Endothelial cell of umbilical vein (primary cell): ENCODE data around the gene NLGN1. TPM values are rescaled to one million over a fixed set of nuclear protein-coding genes. Genes with fewer than 3 reads are reported as not detected.

Experiments used
- BruUV-seq: library from RNA; stranded (reverse); fragments of 400-500 nt; replicated peaks from 2 replicates; lab custom pipeline; 2021; lab: Mats Ljungman, UMichigan
- CTCF ChIA-PET: fragments of 300-600, 350-600 bp; sonication (Branson Sonifier 250); formaldehyde crosslinking; loops from one replicate; lab custom pipeline; 2021; ENCODE audit warnings: antibody characterized with exemption, inconsistent platforms; lab: Charles Lee
- POLR2A ChIA-PET: fragments of 300-600, 350-600 bp; sonication (Branson Sonifier 250); formaldehyde crosslinking; loops from one replicate; lab custom pipeline; 2021; ENCODE audit warnings: antibody characterized with exemption, inconsistent platforms; lab: Charles Lee
- DNase-seq: peaks from one replicate; pipeline ENCODE4 v3.0.0-alpha.2; 2011; ENCODE audit warnings: low read depth, low spot score
- FAIRE-seq: peaks from 2 replicates; lab custom pipeline; 2011; peaks lifted over from hg19 to GRCh38; lab: Jason Lieb, UNC
- H2AFZ ChIP-seq: 2 replicates; pipeline ENCODE4 v1.6.0; 2012; ENCODE audit warnings: low read depth, low read length, control low read depth, inconsistent platforms
- H3K27ac ChIP-seq: 2 replicates; pipeline ENCODE4 v1.5.1; 2011; ENCODE audit warnings: low read depth, mild to moderate bottlenecking, control low read depth, low read length, moderate library complexity; ENCODE audit not compliant: insufficient read depth
- H3K27me3 ChIP-seq, 2 experiments: 2 replicates each; pipeline versions ENCODE4 v1.6.0 to v1.6.1; 2011; ENCODE audit warnings: low read length in 2 of 2, mixed read lengths in 1 of 2; ENCODE audit not compliant: control insufficient read depth in 2 of 2, insufficient read depth in 2 of 2
- H3K36me3 ChIP-seq, 2 experiments: 2 replicates in 1 of 2; 3 replicates in 1 of 2; pipeline ENCODE4 v1.5.1; 2011; ENCODE audit warnings: low read length in 2 of 2, mild to moderate bottlenecking in 1 of 2, moderate library complexity in 1 of 2; ENCODE audit not compliant: control insufficient read depth in 2 of 2, insufficient read depth in 2 of 2; ENCODE audit errors: extremely low read depth in 1 of 2
- H3K4me1 ChIP-seq: 3 replicates; pipeline ENCODE4 v1.5.1; 2011; ENCODE audit warnings: mild to moderate bottlenecking, low read length; ENCODE audit not compliant: control insufficient read depth, insufficient read depth; ENCODE audit errors: extremely low read depth
- H3K4me2 ChIP-seq: 2 replicates; pipeline ENCODE4 v1.6.1; 2011; ENCODE audit warnings: low read length, control low read depth, mixed read lengths; ENCODE audit not compliant: insufficient read depth
- H3K4me3 ChIP-seq, 3 experiments: fragments of 200-600 bp in 1 of 3; sonication (generic), shearing (Covaris generic) in 1 of 3; replicated peaks in 1 of 3; 2 replicates each; pipeline ENCODE4 v1.5.1; 2011 to 2016; ENCODE audit warnings: control low read depth in 3 of 3, low read length in 3 of 3, mild to moderate bottlenecking in 2 of 3, inconsistent platforms in 1 of 3, low read depth in 1 of 3, moderate library complexity in 1 of 3; ENCODE audit not compliant: insufficient read depth in 1 of 3
- H3K79me2 ChIP-seq: 2 replicates; pipeline ENCODE4 v1.6.0; 2012; ENCODE audit warnings: low read length, inconsistent platforms; ENCODE audit not compliant: control insufficient read depth, insufficient read depth
- H3K9ac ChIP-seq: replicated peaks from 2 replicates; pipeline ENCODE3; 2011; ENCODE audit warnings: low read length, control low read depth; ENCODE audit not compliant: insufficient read depth; ENCODE audit errors: extremely low read depth
- H3K9me1 ChIP-seq: replicated peaks from 3 replicates; pipeline ENCODE4 v1.6.0; 2011; ENCODE audit warnings: mild to moderate bottlenecking, low read length; ENCODE audit not compliant: control insufficient read depth, insufficient read depth; ENCODE audit errors: extremely low read depth
- H3K9me3 ChIP-seq: replicated peaks from 2 replicates; pipeline ENCODE4 v1.5.1; 2012; ENCODE audit warnings: low read length, inconsistent platforms; ENCODE audit not compliant: control insufficient read depth, insufficient read depth
- H4K20me1 ChIP-seq: replicated peaks from 2 replicates; pipeline ENCODE3; 2011; ENCODE audit warnings: mild to moderate bottlenecking, low read length; ENCODE audit not compliant: control insufficient read depth, insufficient read depth; ENCODE audit errors: extremely low read depth
- CTCF ChIP-seq, 2 donors: IDR thresholded peaks; 1 replicate in 1 of 2; 2 replicates in 1 of 2; pipeline ENCODE4 v1.5.1; 2011; ENCODE audit warnings: low read length in 2 of 2, mild to moderate bottlenecking in 2 of 2, moderate library complexity in 2 of 2, control low read depth in 1 of 2, inconsistent platforms in 1 of 2, low read depth in 1 of 2; ENCODE audit not compliant: insufficient read depth in 1 of 2; ENCODE audit errors: extremely low read depth in 1 of 2
- FOS ChIP-seq: IDR thresholded peaks from 2 replicates; pipeline ENCODE4 v1.6.1; 2011; ENCODE audit warnings: mild to moderate bottlenecking, low read length, moderate library complexity, borderline replicate concordance; ENCODE audit not compliant: insufficient read depth
- JUN ChIP-seq: IDR thresholded peaks from 2 replicates; pipeline ENCODE4 v1.6.1; 2011; ENCODE audit warnings: borderline replicate concordance, low read depth; ENCODE audit not compliant: insufficient read length, insufficient read depth
- MAX ChIP-seq: IDR thresholded peaks from 2 replicates; pipeline ENCODE4 v1.6.1; 2011; ENCODE audit not compliant: insufficient read depth, insufficient read length
- dilution Hi-C: fragments of 300-500 bp; cut with MboI; formaldehyde crosslinking; loops from one replicate; pipeline ENCODE4 v1.15.0; 2019; ENCODE audit warnings: low sequenced_read_pairs; ENCODE audit not compliant: extremely low pct_ligation_motif_present
- intact Hi-C: fragments of 100-400 bp; cut with micrococcal nuclease; formaldehyde crosslinking; loops from one replicate; pipeline ENCODE4 v1.10.0; 2022
- polyA plus RNA-seq, 4 experiments: library from polyadenylated mRNA; depleted of rRNA in 3 of 4; stranded (reverse) in 3 of 4; unstranded in 1 of 4; fragments of >200 nt; gene quantifications; 2 replicates each; pipeline versions ENCODE4 v1.2.1 to v1.2.3, GENCODE V29; 2011 to 2012; ENCODE audit warnings: missing spikeins in 1 of 4
- total RNA-seq: library from RNA; stranded (reverse); gene quantifications from 2 replicates; pipeline ENCODE4 v1.2.3, GENCODE V29; 2021

Gene NLGN1
- total and polyA plus RNA-seq, 2 donors (not counting 3 experiments of a cell fraction or from before 2014, with no cell fraction given), result 7.9 to 16.3 TPM

GRCh38 chr3:174169736-174170135 is 772.2 kb downstream of the NLGN1 start:
- BruUV-seq, result no TSS peak
- H3K27me3 ChIP-seq, result no peaks in the 10 kb centered on the region
- no peaks in the 10 kb centered on the region for H3K9me3 ChIP-seq
- intact Hi-C loops (loop anchor here (1.0 kb wide), 1 partner anchor 9 kb away; no protein-coding TSS in a partner anchor), dilution Hi-C loops (no loop called here)
- no peak overlapping the region for H2AFZ ChIP-seq
- H3K4me3 ChIP-seq, result no peak overlapping the region
- no peaks in the 10 kb centered on the region for H4K20me1 ChIP-seq
- no peaks in the 10 kb centered on the region for H3K4me1 ChIP-seq
- H3K9me1 ChIP-seq, result no peaks in the 10 kb centered on the region
- H3K9ac ChIP-seq, result no peak overlapping the region
- H3K79me2 ChIP-seq, result no peaks in the 10 kb centered on the region
- H3K27ac ChIP-seq, result no peak overlapping the region
- no peak for TF ChIP-seq FOS
- POLR2A ChIA-PET, result no interaction called here
- CTCF ChIA-PET, result interaction anchor here (1.0 kb wide), 1 partner anchor 14 kb away, joined by 3 read pairs; no protein-coding TSS in a partner anchor
- no peak for DNase-seq
- no peak for FAIRE-seq
- no peaks in the 10 kb centered on the region for H3K36me3 ChIP-seq
- no peak overlapping the region for H3K4me2 ChIP-seq

GRCh38 chr3:174170248-174170647 is 772.7 kb downstream of the NLGN1 start:
- H2AFZ ChIP-seq, result no peak overlapping the region

More at GRCh38 chr3:174170248-174170647, 772.7 kb downstream of the NLGN1 start:
- Histone ChIP-seq H3K9me1 (no peaks in the 10 kb centered on the region), H3K27me3 (no peaks in the 10 kb centered on the region), H3K27ac (no peak overlapping the region), H3K4me1 (no peaks in the 10 kb centered on the region), H3K9ac (no peak overlapping the region), H3K36me3 (no peaks in the 10 kb centered on the region), H3K4me2 (no peak overlapping the region), H3K9me3 (no peaks in the 10 kb centered on the region), H3K79me2 (no peaks in the 10 kb centered on the region), H3K4me3 (no peak overlapping the region), H4K20me1 (no peaks in the 10 kb centered on the region)
- CTCF ChIA-PET, result interaction anchor here (1.0 kb wide), 1 partner anchor 15 kb away, joined by 3 read pairs; no protein-coding TSS in a partner anchor
- POLR2A ChIA-PET, result no interaction called here
- intact Hi-C loops, result loop anchor here (1.0 kb wide), 1 partner anchor 8 kb away; no protein-coding TSS in a partner anchor
- dilution Hi-C loops, result no loop called here
- FAIRE-seq (no peak), DNase-seq (no peak)
- TF ChIP-seq JUN, result no peak
- TF ChIP-seq MAX, result no peak
- no peak for TF ChIP-seq CTCF (IDR thresholded peaks at IDR 0.05; ENCODE audit: extremely low read depth in 1 of 2, insufficient read depth in 1 of 2, low read depth in 1 of 2, low read length in 2 of 2)
- no TSS peak for BruUV-seq
